Neural cell (in vitro differentiated cells): ENCODE data around the gene STUM. TPM values are rescaled to one million over a fixed set of nuclear protein-coding genes. Genes with fewer than 3 reads are reported as not detected.

Experiments used
- H2AFZ ChIP-seq: fragments of 200-600, 300-800 bp; sonication (generic), shearing (Covaris generic); 2 replicates; pipeline ENCODE4 v1.6.0; 2014; ENCODE audit warnings: low read depth, mild to moderate bottlenecking, antibody characterized with exemption, low read length, moderate library complexity
- H3F3A ChIP-seq: fragments of 200-600 bp; shearing (Covaris generic); 2 replicates; pipeline ENCODE4 v1.6.1; 2016; ENCODE audit warnings: mild to moderate bottlenecking, moderate library complexity, mixed read lengths, antibody characterized with exemption, low read length; ENCODE audit not compliant: insufficient read depth, poor library complexity, severe bottlenecking
- H3K27ac ChIP-seq: fragments of 200-600, 300-800 bp; sonication (generic), shearing (Covaris generic); 2 replicates; pipeline ENCODE4 v1.5.1; 2014; ENCODE audit warnings: mild to moderate bottlenecking, low read length, moderate library complexity
- H3K27me3 ChIP-seq: fragments of 300-800, 200-600 bp; sonication (generic), shearing (Covaris generic); 2 replicates; pipeline ENCODE4 v1.6.0; 2014; ENCODE audit warnings: mild to moderate bottlenecking, low read depth, low read length, moderate library complexity; ENCODE audit not compliant: insufficient read depth
- H3K36me3 ChIP-seq: fragments of 300-800, 200-600 bp; sonication (generic), shearing (Covaris generic); 2 replicates; pipeline ENCODE4 v1.5.1; 2014; ENCODE audit warnings: mild to moderate bottlenecking, antibody characterized with exemption, low read length, moderate library complexity; ENCODE audit not compliant: insufficient read depth
- H3K4me2 ChIP-seq: fragments of 300-800, 200-600 bp; sonication (generic), shearing (Covaris generic); 2 replicates; pipeline ENCODE4 v1.6.0; 2014; ENCODE audit warnings: mild to moderate bottlenecking, low read length
- H3K4me3 ChIP-seq: fragments of 300-800, 200-600 bp; sonication (generic), shearing (Covaris generic); 2 replicates; pipeline ENCODE4 v1.5.1; 2014; ENCODE audit warnings: mild to moderate bottlenecking, low read length, moderate library complexity
- H3K79me2 ChIP-seq: fragments of 200-600 bp; shearing (Covaris generic); replicated peaks from 2 replicates; pipeline ENCODE4 v1.6.0; 2014; ENCODE audit warnings: mild to moderate bottlenecking, low read length, moderate library complexity; ENCODE audit not compliant: insufficient read depth
- H3K9ac ChIP-seq: fragments of 300-800, 200-600 bp; sonication (generic), shearing (Covaris generic); 2 replicates; pipeline ENCODE4 v1.6.1; 2016; ENCODE audit warnings: mild to moderate bottlenecking, low read length, mixed read lengths
- H3K9me2 ChIP-seq: fragments of 200-600 bp; shearing (Covaris generic); 2 replicates; pipeline ENCODE4 v1.6.1; 2016; ENCODE audit warnings: mild to moderate bottlenecking, low read length, mixed read lengths; ENCODE audit not compliant: insufficient read depth
- H3K9me3 ChIP-seq: fragments of 200-600, 300-800 bp; sonication (generic), shearing (Covaris generic); 2 replicates; pipeline ENCODE4 v1.6.1; 2016; ENCODE audit warnings: mild to moderate bottlenecking, mixed run types, low read length, moderate library complexity, mixed read lengths
- H4K20me1 ChIP-seq: fragments of 200-600 bp; shearing (Covaris generic); 2 replicates; pipeline ENCODE4 v1.6.1; 2016; ENCODE audit warnings: mild to moderate bottlenecking, mixed run types; ENCODE audit not compliant: insufficient read depth
- EP300 ChIP-seq: fragments of 450-650 bp; conservative IDR thresholded peaks from 2 replicates; pipeline ENCODE4 v1.6.1; 2014; ENCODE audit warnings: antibody characterized with exemption, mild to moderate bottlenecking, moderate library complexity; ENCODE audit not compliant: poor library complexity, severe bottlenecking
- EZH2 ChIP-seq: fragments of 200-600, 300-800 bp; shearing (Covaris generic), sonication (generic); IDR thresholded peaks from 2 replicates; pipeline ENCODE4 v1.6.1; 2014; ENCODE audit warnings: antibody characterized with exemption, low read length, borderline replicate concordance, mild to moderate bottlenecking; ENCODE audit not compliant: insufficient read depth, poor library complexity, severe bottlenecking
- MXI1 ChIP-seq: fragments of 450-650 bp; conservative IDR thresholded peaks from 2 replicates; pipeline ENCODE4 v1.6.1; 2014; ENCODE audit warnings: antibody characterized with exemption, mild to moderate bottlenecking; ENCODE audit not compliant: poor library complexity, severe bottlenecking
- POLR2AphosphoS5 ChIP-seq: IDR thresholded peaks from 2 replicates; pipeline ENCODE4 v1.6.1; 2012
- RAD21 ChIP-seq: fragments of 450-650 bp; conservative IDR thresholded peaks from 2 replicates; pipeline ENCODE4 v1.6.1; 2014; ENCODE audit warnings: antibody characterized with exemption, mild to moderate bottlenecking, moderate library complexity
- REST ChIP-seq: IDR thresholded peaks from 2 replicates; pipeline ENCODE4 v1.6.1; 2012; ENCODE audit warnings: borderline replicate concordance
- SMC3 ChIP-seq: fragments of 450-650 bp; conservative IDR thresholded peaks from 2 replicates; pipeline ENCODE4 v1.6.1; 2014; ENCODE audit warnings: antibody characterized with exemption, mild to moderate bottlenecking, moderate library complexity; ENCODE audit not compliant: poor library complexity
- TAF1 ChIP-seq: IDR thresholded peaks from 2 replicates; pipeline ENCODE4 v1.6.1; 2012; ENCODE audit warnings: low read depth
- polyA plus RNA-seq: library from polyadenylated mRNA; depleted of rRNA; stranded (reverse); fragments of >200 nt; gene quantifications from 2 replicates; pipeline ENCODE4 v1.2.3, GENCODE V29; 2014
- TF ChIP-seq, protein P1 (sequence below): fragments of 450-650 bp; IDR thresholded peaks from 2 replicates; pipeline ENCODE4 v1.5.1; 2014; ENCODE audit warnings: antibody characterized with exemption, mild to moderate bottlenecking, moderate library complexity; ENCODE audit not compliant: poor library complexity, severe bottlenecking

STUM gene
- polyA plus RNA-seq, 1 donor from 2014 or later: 0.52 TPM

GRCh38 chr1:226568077-226568831, 19.7 kb downstream of the STUM start:
- no peak overlapping the region for H3K4me3 ChIP-seq
- no peak overlapping the region for H2AFZ ChIP-seq
- no peak for TF ChIP-seq TAF1
- no peak for TF ChIP-seq REST
- TF ChIP-seq EZH2: no peak
- TF ChIP-seq POLR2AphosphoS5: no peak
- no peak for TF ChIP-seq EP300
- TF ChIP-seq MXI1: no peak
- TF ChIP-seq SMC3: no peak
- TF ChIP-seq RAD21: no peak
- TF ChIP-seq, protein P1, sequence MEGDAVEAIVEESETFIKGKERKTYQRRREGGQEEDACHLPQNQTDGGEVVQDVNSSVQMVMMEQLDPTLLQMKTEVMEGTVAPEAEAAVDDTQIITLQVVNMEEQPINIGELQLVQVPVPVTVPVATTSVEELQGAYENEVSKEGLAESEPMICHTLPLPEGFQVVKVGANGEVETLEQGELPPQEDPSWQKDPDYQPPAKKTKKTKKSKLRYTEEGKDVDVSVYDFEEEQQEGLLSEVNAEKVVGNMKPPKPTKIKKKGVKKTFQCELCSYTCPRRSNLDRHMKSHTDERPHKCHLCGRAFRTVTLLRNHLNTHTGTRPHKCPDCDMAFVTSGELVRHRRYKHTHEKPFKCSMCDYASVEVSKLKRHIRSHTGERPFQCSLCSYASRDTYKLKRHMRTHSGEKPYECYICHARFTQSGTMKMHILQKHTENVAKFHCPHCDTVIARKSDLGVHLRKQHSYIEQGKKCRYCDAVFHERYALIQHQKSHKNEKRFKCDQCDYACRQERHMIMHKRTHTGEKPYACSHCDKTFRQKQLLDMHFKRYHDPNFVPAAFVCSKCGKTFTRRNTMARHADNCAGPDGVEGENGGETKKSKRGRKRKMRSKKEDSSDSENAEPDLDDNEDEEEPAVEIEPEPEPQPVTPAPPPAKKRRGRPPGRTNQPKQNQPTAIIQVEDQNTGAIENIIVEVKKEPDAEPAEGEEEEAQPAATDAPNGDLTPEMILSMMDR: no peak
- H3K79me2 ChIP-seq: no peaks in the 10 kb centered on the region
- no peaks in the 10 kb centered on the region for H3K27me3 ChIP-seq
- H4K20me1 ChIP-seq: no peaks in the 10 kb centered on the region
- no peaks in the 10 kb centered on the region for H3K9me3 ChIP-seq
- H3K9me2 ChIP-seq: no peaks in the 10 kb centered on the region
- H3K4me2 ChIP-seq: no peak overlapping the region
- no peaks in the 10 kb centered on the region for H3K36me3 ChIP-seq
- no peak overlapping the region for H3K27ac ChIP-seq
- no peak overlapping the region for H3K9ac ChIP-seq
- no peaks in the 10 kb centered on the region for H3F3A ChIP-seq

- Histone ChIP-seq H3K79me2 (no peaks in the 10 kb centered on the region), H3K4me2 (no peak overlapping the region), H3K9ac (no peak overlapping the region), H3K27me3 (no peaks in the 10 kb centered on the region), H3K9me2 (no peaks in the 10 kb centered on the region), H3K9me3 (no peaks in the 10 kb centered on the region), H3F3A (no peaks in the 10 kb centered on the region), H3K27ac (no peak overlapping the region), H3K4me3 (no peak overlapping the region), H4K20me1 (no peaks in the 10 kb centered on the region), H3K36me3 (no peaks in the 10 kb centered on the region), H2AFZ (no peak overlapping the region)
- TF ChIP-seq EZH2: no peak
- TF ChIP-seq TAF1: no peak
Measured at GRCh38 chr1:226568975-226569741, 20.6 kb downstream of the STUM start.
